ENCODE results near the gene WFIKKN1.

- TF ChIP-seq MAX (CRISPR knock-in tag; IDR thresholded peaks at IDR 0.05) (no peak), CTCF (IDR thresholded peaks at IDR 0.05) (no peak), CREB1 (CRISPR knock-in tag; IDR thresholded peaks at IDR 0.05) (no peak)
Measured at GRCh38 chr16:670485-671352, 39.9 kb downstream of the WFIKKN1 start.
